HEK293 (cell line): Measurements from ENCODE around the gene TTC12.

Experiments
- CTCF ChIA-PET: fragments of 350-600 bp; formaldehyde crosslinking; extraction: SDS; loops from one replicate; lab custom pipeline; 2021; ENCODE audit warnings: antibody characterized with exemption; lab: Yijun Ruan, JAX
- POLR2A ChIA-PET: fragments of 300-600 bp; formaldehyde crosslinking; extraction: SDS; loops from one replicate; lab custom pipeline; 2020; ENCODE audit warnings: antibody characterized with exemption, inconsistent platforms; lab: Yijun Ruan, JAX
- H3K27ac ChIP-seq: fragments of 200-500 bp; sonication (Bioruptor generic); 2 replicates; pipeline ENCODE4 v1.5.1; 2014; ENCODE audit warnings: low read depth, low read length, control low read depth, inconsistent platforms; ENCODE audit errors: extremely low read depth
- H3K36me3 ChIP-seq, 2 experiments: fragments of 200-500 bp in 1 of 2; sonication (Bioruptor generic) in 1 of 2; 1 replicate in 1 of 2; 2 replicates in 1 of 2; pipeline ENCODE4 v1.5.1; 2014 to 2017; ENCODE audit warnings: inconsistent platforms in 2 of 2, low read length in 2 of 2; ENCODE audit not compliant: control insufficient read depth in 2 of 2, insufficient read depth in 1 of 2
- H3K4me1 ChIP-seq: fragments of 200-500 bp; sonication (Bioruptor generic); 2 replicates; pipeline ENCODE4 v1.5.1; 2014; ENCODE audit warnings: mild to moderate bottlenecking, low read length, inconsistent platforms; ENCODE audit not compliant: control insufficient read depth, insufficient read depth
- H3K4me3 ChIP-seq: 2 replicates; pipeline ENCODE4 v1.5.1; 2011; ENCODE audit warnings: low read depth, mild to moderate bottlenecking, control low read depth, low read length, moderate library complexity
- H3K9me3 ChIP-seq: fragments of 200-500 bp; sonication (Bioruptor generic); 2 replicates; pipeline ENCODE4 v1.5.1; 2014; ENCODE audit warnings: low read depth, low read length, inconsistent platforms; ENCODE audit not compliant: control insufficient read depth, insufficient read depth
- BCL11A ChIP-seq: fragments of 450-650 bp; formaldehyde crosslinking; IDR thresholded peaks from 2 replicates; pipeline ENCODE4 v1.5.1; 2016; ENCODE audit warnings: low read depth, missing biosample characterization, missing genetic modification characterization
- OSR2 ChIP-seq: fragments of 450-650 bp; formaldehyde crosslinking; IDR thresholded peaks from 2 replicates; pipeline ENCODE4 v1.5.1; 2016; ENCODE audit warnings: missing biosample characterization, missing genetic modification characterization
- PATZ1 ChIP-seq: fragments of 450-650 bp; formaldehyde crosslinking; IDR thresholded peaks from 2 replicates; pipeline ENCODE4 v1.5.1; 2016; ENCODE audit warnings: missing biosample characterization, missing genetic modification characterization
- PRDM2 ChIP-seq: fragments of 450-650 bp; formaldehyde crosslinking; IDR thresholded peaks from 2 replicates; pipeline ENCODE4 v1.5.1; 2016; ENCODE audit warnings: missing biosample characterization, missing genetic modification characterization, borderline replicate concordance
- REST ChIP-seq: fragments of 450-650 bp; formaldehyde crosslinking; IDR thresholded peaks from 2 replicates; pipeline ENCODE4 v1.5.1; 2016; ENCODE audit warnings: missing biosample characterization, missing genetic modification characterization
- TRIM28 ChIP-seq: IDR thresholded peaks from 2 replicates; pipeline ENCODE4 v1.6.1; 2011; ENCODE audit warnings: low read length, control low read depth, borderline replicate concordance
- ZBTB48 ChIP-seq: fragments of 450-650 bp; formaldehyde crosslinking; IDR thresholded peaks from 2 replicates; pipeline ENCODE4 v1.5.1; 2016; ENCODE audit warnings: missing biosample characterization, missing genetic modification characterization
- ZFP69B ChIP-seq: fragments of 450-650 bp; formaldehyde crosslinking; IDR thresholded peaks from 2 replicates; pipeline ENCODE4 v1.5.1; 2016; ENCODE audit warnings: missing biosample characterization, missing genetic modification characterization
- ZNF184 ChIP-seq: fragments of 450-650 bp; IDR thresholded peaks from 2 replicates; pipeline ENCODE4 v1.5.1; 2018; ENCODE audit warnings: missing biosample characterization, mild to moderate bottlenecking, missing genetic modification characterization
- ZNF214 ChIP-seq: fragments of 450-650 bp; formaldehyde crosslinking; IDR thresholded peaks from 2 replicates; pipeline ENCODE4 v1.5.1; 2017; ENCODE audit warnings: missing biosample characterization, mild to moderate bottlenecking, missing genetic modification characterization, borderline replicate concordance
- ZNF510 ChIP-seq: fragments of 450-650 bp; formaldehyde crosslinking; IDR thresholded peaks from 2 replicates; pipeline ENCODE4 v1.5.1; 2018; ENCODE audit warnings: mild to moderate bottlenecking, missing genetic modification characterization, missing biosample characterization; ENCODE audit not compliant: insufficient replicate concordance
- ZNF558 ChIP-seq: fragments of 450-650 bp; formaldehyde crosslinking; IDR thresholded peaks from 2 replicates; pipeline ENCODE4 v1.5.1; 2016; ENCODE audit warnings: missing biosample characterization, missing genetic modification characterization
- ZNF560 ChIP-seq: fragments of 450-650 bp; formaldehyde crosslinking; IDR thresholded peaks from 2 replicates; pipeline ENCODE4 v1.5.1; 2017; ENCODE audit warnings: missing biosample characterization, missing genetic modification characterization, borderline replicate concordance

TTC12 gene

GRCh38 chr11:113271551-113272245 is 42.7 kb upstream of the TTC12 start (continued):
- TF ChIP-seq PRDM2 (tag by site-specific recombination) (no peak), ZBTB48 (tag by site-specific recombination) (no peak), ZNF558 (tag by site-specific recombination) (no peak), ZNF560 (tag by site-specific recombination) (no peak), ZFP69B (tag by site-specific recombination) (no peak), ZNF510 (tag by site-specific recombination) (no peak), TRIM28 (no peak), BCL11A (tag by site-specific recombination) (no peak)

- Histone ChIP-seq H3K27ac (no peak overlapping the region), H3K9me3 (no peaks in the 10 kb centered on the region), H3K36me3 (peaks cover 0 to 2% of the 10 kb centered on the region in 2 experiments; a peak in 1 of 3 replicates), H3K4me3 (no peak overlapping the region), H3K4me1 (no peaks in the 10 kb centered on the region)
- CTCF ChIA-PET: interaction anchor here (0.6 to 1.0 kb wide), 2 partner anchors 17 to 656 kb away, joined by 3 to 5 read pairs; no protein-coding TSS in a partner anchor
- POLR2A ChIA-PET: no interaction called here
- TF ChIP-seq OSR2 (no peak), PATZ1 (tag by site-specific recombination) (no peak), ZNF184 (tag by site-specific recombination) (no peak), ZNF214 (no peak), REST (tag by site-specific recombination) (no peak)
Measured at GRCh38 chr11:113272281-113272680, 42.1 kb upstream of the TTC12 start.
